DMS53 (cell line): ENCODE measurements around the gene MT1H.
A peak's percentile ranks its signal among the peaks of the same experiment; 100 is the strongest.
"Not testable (repeated sequence)": the region's sequence is repeated elsewhere in the genome, so short reads cannot be mapped to it uniquely, and the experiment has no call there.

Source experiments
- DNase-seq: peaks from one replicate; lab custom pipeline; 2025; lab: John Stamatoyannopoulos, UW

The MT1H gene

GRCh38 chr16:56665286-56666261 is 4.0 kb upstream of the MT1H start:
- not testable (repeated sequence) for DNase-seq

GRCh38 chr16:56667581-56668571 is 1.7 kb upstream of the MT1H start, which contains the start of gene MT1G:
Gene MT1G (minus strand): TSS chr16:56668065. CDS start chr16:56667993, 72 bp downstream.
- DNase-seq: peak; percentile 87

GRCh38 chr16:56669840-56670619 is 416 bp downstream of the MT1H start:
- no peak for DNase-seq

- DNase-seq: no peak
Observed at GRCh38 chr16:56670620-56670934, 963 bp downstream of the MT1H start.

GRCh38 chr16:56671691-56672090 is 2.1 kb downstream of the MT1H start:
- not testable (repeated sequence) for DNase-seq

- not testable (repeated sequence) for DNase-seq
Observed at GRCh38 chr16:56672171-56672570, 2.6 kb downstream of the MT1H start.

GRCh38 chr16:56672761-56673536 is 3.3 kb downstream of the MT1H start:
- peak; percentile 15 for DNase-seq

GRCh38 chr16:56673921-56674320 is 4.3 kb downstream of the MT1H start:
- peak; percentile 24 for DNase-seq

GRCh38 chr16:56674570-56674969 is 5.0 kb downstream of the MT1H start:
- DNase-seq: not testable (repeated sequence)

- DNase-seq: peak; percentile 78
Observed at GRCh38 chr16:56675685-56676210, 6.1 kb downstream of the MT1H start.

- DNase-seq: no peak
Observed at GRCh38 chr16:56677474-56677873, 7.9 kb downstream of the MT1H start.

- no peak for DNase-seq
Observed at GRCh38 chr16:56679078-56679730, 9.6 kb downstream of the MT1H start.

- peak; percentile 29 for DNase-seq
Observed at GRCh38 chr16:56679818-56680217, 10.2 kb downstream of the MT1H start.

- peak; percentile 97 for DNase-seq
Observed at GRCh38 chr16:56681939-56682702, 12.5 kb downstream of the MT1H start, which contains the start of gene MT1X. Gene MT1X (plus strand): TSS chr16:56682470. CDS start chr16:56682541, 71 bp downstream.

- no peak for DNase-seq
Observed at GRCh38 chr16:56682703-56683397, 13.2 kb downstream of the MT1H start.

- DNase-seq: no peak
Observed at GRCh38 chr16:56683424-56684172, 14.0 kb downstream of the MT1H start.

GRCh38 chr16:56684256-56684925 is 14.8 kb downstream of the MT1H start:
- no peak for DNase-seq
